ENCODE results near the gene ECI1.

- TF ChIP-seq CTCF (IDR thresholded peaks at IDR 0.05) (no peak), POLR2A (IDR thresholded peaks at IDR 0.05) (no peak)
Observed at GRCh38 chr16:2196981-2197511, 54.3 kb downstream of the ECI1 start.
